Measurements from ENCODE around the gene ZNF883.

ZNF883 gene

GRCh38 chr9:113011911-113012381 is at the start of gene ZNF883:
ZNF883 (minus strand) TSS chr9:113012192.
- peak; percentile 47 for DNase-seq

DNA sequence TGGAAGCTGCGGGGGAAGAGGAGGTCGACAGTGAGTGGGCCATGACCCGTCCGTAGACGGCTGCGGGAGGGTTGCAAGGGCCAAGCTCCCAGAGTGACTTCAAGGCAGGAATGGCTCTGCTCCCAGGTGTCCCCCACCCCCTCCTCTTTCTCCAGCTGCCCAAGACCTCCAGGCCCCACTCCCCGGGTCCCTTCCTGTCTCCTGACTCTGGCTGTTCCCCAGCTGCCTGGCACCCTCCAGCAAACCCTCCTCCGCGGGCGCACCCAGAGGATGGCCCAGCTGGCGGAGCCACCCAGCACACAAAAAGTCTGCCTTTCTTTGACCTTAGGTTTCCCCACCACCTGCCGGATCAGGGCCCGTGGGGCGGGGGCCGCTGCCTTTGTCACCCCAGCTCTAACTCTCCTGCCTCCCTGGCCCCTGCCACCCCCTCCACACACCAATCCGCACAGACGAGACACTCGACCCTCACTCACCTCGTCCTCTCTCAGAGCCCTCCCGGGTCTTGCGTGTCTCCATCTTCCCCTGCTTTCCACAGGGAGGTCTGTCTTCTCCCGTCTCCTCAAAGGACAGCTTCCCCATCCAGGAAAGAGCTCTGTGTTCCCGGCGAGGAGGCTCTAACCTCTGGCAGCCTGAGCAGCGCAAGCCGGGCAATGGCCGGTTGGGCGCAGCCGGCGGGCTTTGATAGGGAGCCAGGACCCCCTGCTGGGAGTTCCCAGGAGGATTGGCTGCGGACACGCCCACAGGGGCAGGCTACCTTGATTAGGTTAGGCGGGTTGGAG is 49.3 kb upstream of the ZNF883 start:
- peak; percentile 6 for DNase-seq

- DNase-seq: peak; percentile 14
These were observed 47.7 kb upstream of the ZNF883 start for GRCh38 chr9:113059581-113060284.

DNA sequence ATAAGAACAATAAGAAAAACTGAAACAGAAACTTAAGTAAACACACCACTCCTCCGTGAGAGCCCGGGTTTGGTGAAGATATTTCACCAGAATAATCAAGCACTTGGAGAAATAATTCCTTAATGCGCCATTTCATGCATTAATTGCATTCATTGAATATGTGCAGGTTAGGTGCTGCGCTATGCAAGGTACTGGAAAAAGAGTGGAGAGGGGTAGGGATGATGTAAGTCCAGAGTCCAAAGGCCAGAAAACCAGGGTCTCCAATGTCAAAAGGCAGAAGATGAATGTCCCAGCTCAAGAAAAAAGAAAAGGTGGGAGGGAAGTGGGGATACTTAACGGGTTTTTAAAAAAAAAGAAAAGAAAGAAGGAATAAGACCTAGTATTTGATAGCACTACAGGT is 45.2 kb upstream of the ZNF883 start:
- no peak for DNase-seq

DNA sequence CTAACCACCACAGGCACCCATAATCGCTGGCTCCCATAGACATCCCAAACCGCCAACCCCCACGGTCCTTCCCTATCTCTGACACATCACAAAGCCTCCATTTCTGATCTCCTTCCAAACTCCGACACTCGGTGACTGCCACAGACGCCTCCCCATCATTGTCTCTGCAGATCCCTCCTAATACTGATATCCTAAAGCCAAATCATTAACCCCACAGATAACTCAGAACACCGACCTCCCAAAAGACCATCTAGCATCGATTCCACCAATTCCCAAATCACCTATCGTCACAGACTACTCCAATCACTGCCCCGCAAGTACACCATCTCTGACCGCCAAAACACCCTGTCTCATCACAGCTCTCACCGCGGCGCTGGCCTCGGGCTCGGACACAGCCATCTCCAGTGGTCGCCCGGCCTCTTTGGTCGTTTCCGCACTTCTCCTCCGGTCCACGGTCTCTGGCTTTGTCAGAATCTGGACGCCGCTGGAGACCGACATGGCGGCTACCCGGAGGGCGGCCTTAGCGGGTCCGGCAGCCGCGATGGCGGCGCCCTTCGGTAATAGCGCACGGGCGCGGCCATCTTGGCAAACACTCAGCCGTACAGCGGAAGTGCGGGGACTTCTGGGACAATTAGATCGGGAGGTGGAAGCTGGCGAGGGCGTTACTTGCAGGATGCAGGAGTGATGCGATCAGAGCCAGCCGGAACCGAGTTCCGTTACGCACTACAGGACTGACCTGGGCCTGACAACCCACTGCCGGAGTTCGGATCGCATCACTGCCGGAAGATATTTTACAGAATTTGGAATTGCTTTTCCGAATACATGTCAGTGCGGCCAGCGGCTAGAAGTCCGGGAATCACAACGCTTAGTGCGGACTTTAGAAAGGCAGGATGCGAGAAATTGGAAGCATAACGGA is 44.5 kb upstream of the ZNF883 start, which contains the start of gene ZFP37:
TSS of gene ZFP37 (minus strand) at position 534 of the 916 bp plus-strand sequence. CDS start at position 498, 36 bp downstream.
- DNase-seq: peak; percentile 85

DNA sequence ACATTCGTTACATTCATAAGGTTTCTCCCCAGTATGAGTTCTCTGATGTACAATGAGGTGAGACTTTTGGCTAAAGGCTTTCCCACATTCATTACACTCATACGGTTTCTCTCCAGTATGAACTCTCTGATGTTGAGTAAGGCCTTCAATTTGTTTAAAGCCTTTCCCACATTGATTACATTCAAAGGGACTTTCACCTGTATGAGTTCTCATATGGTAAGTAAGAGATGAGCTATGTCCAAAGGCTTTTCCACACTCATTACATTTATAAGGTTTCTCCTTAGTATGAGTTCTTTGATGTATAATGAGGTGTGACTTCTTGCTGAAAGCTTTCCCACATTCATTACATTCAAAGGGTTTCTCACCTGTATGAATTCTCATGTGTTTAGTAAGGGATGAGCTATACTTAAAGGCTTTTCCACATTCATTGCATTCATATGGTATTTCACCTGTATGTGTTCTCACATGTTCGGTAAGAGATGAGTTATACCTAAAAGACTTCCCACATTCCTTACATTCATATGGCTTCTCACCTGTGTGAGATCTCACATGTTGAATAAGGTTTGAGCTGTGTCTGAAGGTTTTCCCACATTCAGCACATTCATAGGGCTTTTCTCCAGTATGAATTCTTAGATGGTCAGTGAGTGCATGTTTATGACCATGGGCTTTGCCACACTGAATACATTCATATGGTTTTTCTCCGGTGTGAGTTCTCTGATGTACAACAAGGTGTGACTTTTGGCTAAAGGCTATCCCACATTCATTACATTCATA is 31.1 kb upstream of the ZNF883 start:
- no peak for DNase-seq

DNA sequence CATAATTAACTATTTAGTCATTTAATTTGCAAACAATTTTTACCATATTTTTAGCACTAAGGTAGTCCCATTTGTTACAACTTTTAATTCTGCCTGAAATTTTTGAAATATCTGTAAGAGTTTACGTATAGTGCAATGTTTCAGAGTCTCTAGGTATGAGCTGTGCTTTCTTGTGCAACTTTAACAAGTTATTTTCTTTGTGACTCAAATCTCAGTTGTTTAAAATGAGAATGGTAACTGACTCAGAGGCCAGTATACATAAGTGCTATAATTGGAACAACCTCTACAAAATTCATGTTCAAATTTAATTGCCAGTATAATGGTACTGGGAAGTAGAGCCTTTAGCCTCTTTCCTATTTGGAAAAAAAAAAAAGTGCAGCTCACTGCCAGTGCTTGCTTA is 14.2 kb upstream of the ZNF883 start:
- DNase-seq: no peak

DNA sequence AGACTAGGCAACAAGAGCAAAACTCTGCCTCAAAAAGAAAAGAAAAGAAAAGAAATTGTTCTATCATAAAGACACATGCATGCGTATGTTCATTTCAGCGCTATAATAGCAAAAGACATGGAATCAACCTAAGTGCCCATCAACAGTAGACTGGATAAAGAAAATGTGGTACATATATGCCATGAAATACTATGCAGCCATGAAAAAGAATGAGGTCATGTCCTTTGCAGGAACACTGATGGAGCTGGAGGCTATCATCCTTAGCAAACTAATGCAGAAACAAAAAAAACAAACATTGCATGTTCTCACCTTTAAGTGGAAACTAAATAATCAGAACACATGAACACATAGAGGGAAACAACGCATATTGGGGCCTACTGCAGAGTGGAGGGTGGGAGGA is 6.3 kb upstream of the ZNF883 start:
- no peak for DNase-seq

DNA sequence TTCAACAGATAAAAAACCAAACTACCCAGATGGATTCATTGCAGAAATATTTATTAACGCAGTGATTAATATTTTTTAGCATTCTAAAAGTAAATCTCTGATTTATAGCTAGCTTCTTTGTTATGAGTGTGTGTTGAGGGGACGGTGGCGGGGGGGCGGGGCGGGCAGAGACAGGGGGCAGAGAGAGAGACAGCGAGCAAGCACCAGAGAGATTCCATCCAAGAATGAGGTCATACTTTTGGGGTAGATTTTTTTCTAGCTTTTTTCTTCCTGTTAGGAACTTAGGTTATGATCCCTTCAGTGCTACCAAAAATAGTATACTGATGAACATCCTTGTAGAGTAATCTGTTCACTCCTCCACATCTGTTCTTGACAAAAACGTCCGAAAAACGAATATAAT is 500 bp upstream of the ZNF883 start:
- DNase-seq: no peak

- DNase-seq: no peak
These were observed 6.2 kb downstream of the ZNF883 start for GRCh38 chr9:113005777-113006176.

- no peak for DNase-seq
These were observed 14.6 kb downstream of the ZNF883 start for GRCh38 chr9:112997236-112997941.

DNA sequence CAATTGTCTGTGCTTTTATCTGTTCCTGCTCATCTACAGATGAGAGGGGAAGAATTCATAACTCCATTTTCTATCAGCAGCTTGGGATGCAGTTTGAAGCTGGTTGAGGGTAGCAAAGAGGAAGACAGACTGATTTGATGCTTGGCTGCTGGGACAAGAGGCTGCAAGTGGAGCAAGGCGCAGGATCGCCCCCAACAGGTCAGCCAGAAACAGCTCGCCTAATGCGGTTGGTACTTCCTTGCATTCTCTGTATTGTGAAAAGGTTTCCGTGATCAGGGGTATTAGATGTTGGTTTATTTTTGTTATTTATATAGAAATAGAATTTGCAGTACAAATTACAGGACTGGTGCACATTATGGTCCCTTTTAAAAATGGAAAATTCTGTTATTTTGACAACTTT is 40.6 kb downstream of the ZNF883 start:
- DNase-seq: peak; percentile 19

- no peak for DNase-seq
These were observed 41.1 kb downstream of the ZNF883 start for GRCh38 chr9:112970939-112971338.

DNA sequence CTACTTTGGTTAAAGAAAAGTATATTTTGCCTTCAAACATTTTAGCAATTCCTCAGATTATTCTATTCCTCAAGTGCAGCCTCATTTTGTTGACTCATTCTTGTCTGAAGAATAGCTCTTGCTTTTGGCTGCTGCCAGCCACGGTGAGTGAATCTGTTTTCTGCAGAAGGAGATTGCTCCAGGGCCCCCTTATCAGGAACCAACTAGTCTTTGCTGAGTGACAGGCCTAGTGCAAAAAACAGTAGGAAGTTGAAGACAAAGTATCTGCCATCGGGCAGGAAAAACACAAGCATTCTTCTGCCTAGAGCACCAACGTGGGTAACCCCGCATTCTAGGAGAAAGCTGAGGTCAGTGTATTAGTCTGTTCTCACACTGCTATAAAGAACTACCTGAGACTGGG is 42.3 kb downstream of the ZNF883 start:
- DNase-seq: no peak

DNA sequence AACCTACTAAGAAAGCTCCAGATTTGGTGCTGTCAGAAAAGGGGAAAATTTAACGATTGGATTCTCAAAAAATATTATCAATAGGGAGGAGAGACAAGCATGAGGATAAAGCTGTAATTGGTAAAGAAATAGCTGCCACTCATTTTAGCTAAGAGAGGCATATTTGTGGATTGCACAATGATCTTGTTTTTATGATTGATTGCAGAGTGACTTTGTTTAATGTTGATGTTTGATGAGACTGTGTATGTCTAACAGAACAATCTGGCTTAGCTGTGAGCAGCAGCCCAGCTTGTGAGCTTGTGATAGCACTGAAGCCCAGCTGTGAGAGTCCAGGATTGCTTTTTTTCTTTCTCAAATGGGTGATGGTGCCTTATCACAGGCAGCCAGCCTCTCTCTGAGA is 56.4 kb downstream of the ZNF883 start:
- no peak for DNase-seq

DNA sequence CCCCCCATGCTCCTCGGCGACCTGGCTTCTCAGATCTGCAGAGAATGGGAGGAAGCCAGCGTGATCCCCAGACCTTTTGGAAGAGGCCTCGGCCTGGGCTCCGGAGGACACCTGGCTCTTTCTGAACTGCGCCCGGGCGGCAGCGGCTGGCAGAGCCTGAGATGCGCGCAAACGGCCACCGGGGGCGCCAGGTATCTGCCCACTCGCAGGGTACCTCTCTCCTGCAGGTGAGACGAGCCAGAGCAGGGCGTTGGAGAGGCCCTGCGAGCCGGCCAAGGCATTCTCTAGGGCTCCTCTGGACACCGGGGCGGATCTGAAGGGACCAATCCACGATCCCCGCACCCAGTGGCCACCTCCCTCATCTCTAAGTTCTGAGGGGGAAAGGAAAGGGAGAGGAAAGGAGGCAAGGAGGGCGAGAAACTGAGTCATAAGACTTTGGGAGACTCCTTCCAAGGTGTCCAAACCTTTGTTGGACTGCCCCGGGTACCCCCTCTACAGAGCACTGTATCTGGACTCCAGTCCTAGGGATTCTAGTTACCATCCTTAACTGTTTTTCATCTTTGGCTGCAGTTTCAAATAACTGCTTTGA is 66.3 kb downstream of the ZNF883 start:
- peak; percentile 34 for DNase-seq

DNA sequence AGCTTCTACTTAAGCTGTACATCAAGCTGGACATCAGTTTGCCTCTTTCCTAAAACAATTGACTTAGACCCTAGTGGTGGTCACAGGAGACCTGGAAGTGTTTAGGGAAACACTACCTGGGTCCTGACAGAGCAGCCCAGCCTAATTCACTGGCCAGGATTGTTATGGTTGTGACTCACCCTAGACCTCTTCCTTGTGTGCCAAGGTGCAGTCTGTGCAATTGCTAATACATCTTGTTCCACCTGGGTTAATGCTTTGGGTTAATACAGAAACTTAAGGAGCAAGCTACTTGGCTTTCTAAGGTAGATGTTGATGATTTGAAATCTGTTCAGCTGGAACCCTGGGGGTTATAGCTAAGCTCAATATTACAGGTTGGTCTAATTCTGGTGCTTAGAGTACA is 72.6 kb downstream of the ZNF883 start:
- no peak for DNase-seq

GRCh38 chr9:112933696-112934095 is 78.3 kb downstream of the ZNF883 start:
- no peak for DNase-seq

- DNase-seq: peak; percentile 18
These were observed 86.8 kb downstream of the ZNF883 start for GRCh38 chr9:112925058-112925641.

DNA sequence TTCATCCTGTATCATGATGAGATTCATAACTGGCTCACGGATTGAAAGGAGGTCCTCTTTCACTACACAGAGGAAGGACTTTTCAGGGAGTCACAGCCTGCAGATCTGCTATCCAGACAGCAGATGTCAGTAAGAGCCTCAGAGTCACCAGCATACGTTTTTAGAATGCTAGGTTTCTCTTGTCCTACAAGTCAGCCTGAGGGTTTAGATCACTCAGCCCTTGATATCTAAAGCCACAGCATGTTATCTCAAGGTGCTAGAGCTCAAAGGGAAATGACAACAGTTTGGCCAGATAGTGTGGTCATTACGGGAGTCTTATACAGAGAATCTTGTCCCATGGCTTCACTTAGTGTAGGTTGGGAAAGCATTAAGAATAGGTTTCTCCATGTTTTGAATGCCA is 90.4 kb downstream of the ZNF883 start:
- no peak for DNase-seq

GRCh38 chr9:112917987-112918362 is 94.0 kb downstream of the ZNF883 start:
- DNase-seq: no peak
